MM.1S (cell line): ENCODE results near the gene IGFBP5.

Experiments
- DNase-seq: peaks from one replicate; pipeline ENCODE4 v3.0.0-alpha.2; 2015
- H2AFZ ChIP-seq: fragments of 300-600 bp; sonication (generic); 2 replicates; pipeline ENCODE4 v1.6.0; 2016; ENCODE audit warnings: antibody characterized with exemption, low read length
- H3F3A ChIP-seq: fragments of 300-600 bp; sonication (generic); 2 replicates; pipeline ENCODE4 v1.6.1; 2016; ENCODE audit warnings: mild to moderate bottlenecking, antibody characterized with exemption, low read length, moderate library complexity, mixed read lengths; ENCODE audit not compliant: insufficient read depth
- H3K27ac ChIP-seq: fragments of 300-600 bp; sonication (generic); 2 replicates; pipeline ENCODE4 v1.5.1; 2016; ENCODE audit warnings: mild to moderate bottlenecking, low read length
- H3K27me3 ChIP-seq: fragments of 300-600 bp; sonication (generic); replicated peaks from 2 replicates; pipeline ENCODE4 v1.6.0; 2016; ENCODE audit warnings: low read length; ENCODE audit not compliant: insufficient read depth
- H3K36me3 ChIP-seq: fragments of 300-600 bp; sonication (generic); replicated peaks from 2 replicates; pipeline ENCODE4 v1.6.1; 2016; ENCODE audit warnings: mild to moderate bottlenecking, low read length, mixed read lengths; ENCODE audit not compliant: insufficient read depth
- H3K4me1 ChIP-seq: fragments of 300-600 bp; sonication (generic); 2 replicates; pipeline ENCODE4 v1.6.1; 2016; ENCODE audit warnings: low read length, mixed read lengths
- H3K4me2 ChIP-seq: fragments of 300-600 bp; sonication (generic); 2 replicates; pipeline ENCODE4 v1.6.0; 2016; ENCODE audit warnings: low read depth, low read length
- H3K4me3 ChIP-seq: fragments of 300-600 bp; sonication (generic); 2 replicates; pipeline ENCODE4 v1.5.1; 2016; ENCODE audit warnings: low read length, mixed read lengths
- H3K79me2 ChIP-seq: fragments of 300-600 bp; sonication (generic); 2 replicates; pipeline ENCODE4 v1.6.1; 2016; ENCODE audit warnings: mixed run types, low read length, mixed read lengths
- H3K9ac ChIP-seq: fragments of 300-600 bp; sonication (generic); 2 replicates; pipeline ENCODE4 v1.6.1; 2016; ENCODE audit warnings: low read length, mixed read lengths
- H3K9me2 ChIP-seq: fragments of 300-600 bp; sonication (generic); replicated peaks from 2 replicates; pipeline ENCODE4 v1.6.1; 2016; ENCODE audit warnings: mild to moderate bottlenecking, low read length, mixed read lengths; ENCODE audit not compliant: insufficient read depth
- H3K9me3 ChIP-seq: fragments of 300-600 bp; sonication (generic); replicated peaks from 2 replicates; pipeline ENCODE4 v1.6.1; 2016; ENCODE audit warnings: mild to moderate bottlenecking, low read length, mixed read lengths; ENCODE audit not compliant: insufficient read depth
- H4K20me1 ChIP-seq: fragments of 300-600 bp; sonication (generic); 2 replicates; pipeline ENCODE4 v1.6.1; 2016; ENCODE audit warnings: mild to moderate bottlenecking, low read length, moderate library complexity, mixed read lengths; ENCODE audit not compliant: insufficient read depth
- CTCF ChIP-seq: fragments of 300-600 bp; sonication (generic); IDR thresholded peaks from 2 replicates; pipeline ENCODE4 v1.5.1; 2016; ENCODE audit warnings: antibody characterized with exemption, low read length, mixed read lengths
- EZH2 ChIP-seq: fragments of 300-600 bp; sonication (generic); optimal IDR thresholded peaks from 2 replicates; pipeline ENCODE3; 2017; ENCODE audit warnings: low read depth, mild to moderate bottlenecking, antibody characterized with exemption, low read length, mixed read lengths
- EZH2phosphoT487 ChIP-seq: fragments of 300-600 bp; sonication (generic); IDR thresholded peaks from 2 replicates; pipeline ENCODE4 v1.6.1; 2018; ENCODE audit warnings: antibody characterized with exemption, low read length

Gene IGFBP5

GRCh38 chr2:216666461-216667233 lies 28.7 kb downstream of the IGFBP5 start:
- Histone ChIP-seq H4K20me1 (no peaks in the 10 kb centered on the region), H3K4me1 (no peaks in the 10 kb centered on the region), H3K9ac (no peak overlapping the region), H3K36me3 (no peaks in the 10 kb centered on the region), H3K9me2 (no peaks in the 10 kb centered on the region), H3K27ac (no peak overlapping the region), H3K4me2 (no peak overlapping the region), H3K27me3 (no peaks in the 10 kb centered on the region; the same call in 1 of the 2 replicates), H3K4me3 (no peak overlapping the region), H3K79me2 (no peaks in the 10 kb centered on the region), H3F3A (no peaks in the 10 kb centered on the region), H3K9me3 (no peaks in the 10 kb centered on the region), H2AFZ (no peak overlapping the region)
- TF ChIP-seq CTCF: peak; percentile 98
- no peak for TF ChIP-seq EZH2phosphoT487
- peak; percentile 74 for DNase-seq

DNA sequence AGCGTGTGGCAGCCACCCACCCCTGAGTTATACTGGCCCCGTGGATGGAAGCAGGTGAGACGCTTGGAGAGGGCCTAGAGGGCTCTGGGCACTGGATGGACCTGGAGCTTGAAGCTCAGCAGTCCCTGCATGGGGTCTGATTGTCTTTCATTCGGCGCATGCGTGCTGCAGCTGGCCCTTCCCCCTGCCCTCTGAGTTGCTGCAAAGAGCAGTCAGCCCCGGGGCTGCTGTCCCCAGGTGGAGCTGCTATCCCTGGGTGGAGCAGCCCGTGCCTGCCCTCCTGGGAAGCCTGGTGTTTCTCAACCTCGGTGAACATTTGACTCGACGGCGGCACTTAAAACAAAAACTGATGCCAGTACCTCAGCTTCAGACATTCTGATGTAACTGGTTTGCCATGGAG lies 29.6 kb downstream of the IGFBP5 start:
- Histone ChIP-seq H3K27me3 (no peaks in the 10 kb centered on the region), H3F3A (no peaks in the 10 kb centered on the region), H3K27ac (no peak overlapping the region), H4K20me1 (no peaks in the 10 kb centered on the region), H3K4me3 (no peak overlapping the region), H2AFZ (no peak overlapping the region), H3K9me3 (no peaks in the 10 kb centered on the region), H3K9ac (no peak overlapping the region), H3K9me2 (no peaks in the 10 kb centered on the region), H3K4me2 (no peak overlapping the region), H3K36me3 (no peaks in the 10 kb centered on the region), H3K4me1 (no peaks in the 10 kb centered on the region), H3K79me2 (no peaks in the 10 kb centered on the region)
- DNase-seq: no peak
- TF ChIP-seq EZH2 (no peak), EZH2phosphoT487 (no peak), CTCF (no peak)

DNA sequence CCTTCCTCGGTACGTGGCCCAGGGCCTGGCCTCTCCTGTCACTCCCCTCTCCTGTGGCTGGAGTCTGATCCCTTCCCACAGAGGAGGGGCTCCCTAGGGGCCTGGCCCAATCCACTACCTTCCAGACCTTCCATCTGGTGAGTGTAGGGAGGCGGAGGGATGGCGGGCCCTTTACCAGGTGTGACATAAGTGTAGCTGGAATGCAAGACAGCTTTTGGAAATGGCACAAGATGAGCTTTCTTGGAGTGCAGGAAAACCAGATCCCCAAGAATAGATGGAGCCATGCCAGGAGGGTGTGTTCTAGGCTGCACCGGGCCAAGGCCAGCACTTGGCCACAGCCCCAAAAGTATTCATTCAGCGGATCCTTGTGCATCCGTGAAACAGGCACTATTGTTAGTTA lies 30.1 kb downstream of the IGFBP5 start:
- Histone ChIP-seq H3K9ac (no peak overlapping the region), H3K27me3 (no peaks in the 10 kb centered on the region), H3F3A (no peaks in the 10 kb centered on the region), H3K27ac (no peak overlapping the region), H3K79me2 (no peaks in the 10 kb centered on the region), H3K9me2 (no peaks in the 10 kb centered on the region), H3K4me1 (no peaks in the 10 kb centered on the region), H3K9me3 (no peaks in the 10 kb centered on the region), H3K36me3 (no peaks in the 10 kb centered on the region), H3K4me3 (no peak overlapping the region), H3K4me2 (no peak overlapping the region), H4K20me1 (no peaks in the 10 kb centered on the region), H2AFZ (no peak overlapping the region)
- no peak for TF ChIP-seq EZH2
- no peak for TF ChIP-seq EZH2phosphoT487
- no peak for TF ChIP-seq CTCF
- DNase-seq: no peak
